C4-2B (cell line): ENCODE data around the gene MTFR1L.

Experiments used
- H3K27ac ChIP-seq: fragments of 450-650 bp; 2 replicates; pipeline ENCODE4 v1.5.1; 2017
- CTCF ChIP-seq: fragments of 450-650 bp; conservative IDR thresholded peaks from 2 replicates; pipeline ENCODE4 v1.5.1; 2017; ENCODE audit warnings: mild to moderate bottlenecking
- ZFX ChIP-seq: fragments of 450-650 bp; IDR thresholded peaks from 2 replicates; pipeline ENCODE4 v1.6.1; 2017

MTFR1L gene

DNA sequence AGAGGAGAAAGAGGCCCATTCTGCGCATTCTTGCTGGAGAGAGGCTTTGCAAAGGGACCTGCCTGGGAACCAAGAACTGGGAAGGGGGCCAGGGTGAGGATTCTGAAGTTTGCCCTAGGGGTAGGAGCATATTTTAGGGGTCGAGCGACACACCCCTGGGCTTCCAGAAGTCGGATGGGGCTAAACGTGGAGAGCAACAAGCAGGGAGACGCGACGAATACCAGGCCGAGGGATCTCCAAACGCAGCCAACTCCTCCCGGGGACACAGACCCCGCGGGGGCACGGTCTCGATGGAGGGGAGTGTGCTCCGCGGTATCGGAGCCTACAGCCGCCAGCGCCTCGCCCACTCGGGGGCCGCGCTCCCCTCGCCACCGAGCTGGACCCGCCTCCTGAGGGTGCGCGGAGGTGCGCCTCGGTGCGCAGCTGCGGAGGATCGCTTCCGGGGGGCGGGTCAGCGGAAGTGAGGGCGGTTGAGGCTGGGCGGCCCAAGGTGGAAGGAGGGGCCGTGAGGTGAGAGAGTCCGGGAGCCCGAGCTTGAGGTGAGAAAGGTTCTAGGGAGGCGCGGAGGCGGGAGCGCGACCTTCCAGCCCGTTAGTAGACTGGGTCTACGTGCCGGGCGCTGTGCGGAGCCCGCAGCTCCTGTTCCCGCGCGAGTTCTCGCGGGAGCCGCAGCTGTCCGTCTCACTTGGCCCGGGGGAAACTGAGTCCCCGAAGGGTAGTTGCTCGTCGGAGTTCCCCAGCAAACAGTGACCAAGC, at the start of gene MTFR1L:
MTFR1L (plus strand) TSS at position 464 of the 756 bp plus-strand sequence. CDS start 3,151 bp downstream, outside the sequence.
- no peak for TF ChIP-seq ZFX
- TF ChIP-seq CTCF, result no peak
- peak within 1 kb of the TSS; percentile 93 for H3K27ac ChIP-seq

GRCh38 chr1:25770541-25771220, 49.1 kb upstream of the MTFR1L start:
- TF ChIP-seq CTCF (no peak), ZFX (no peak)

DNA sequence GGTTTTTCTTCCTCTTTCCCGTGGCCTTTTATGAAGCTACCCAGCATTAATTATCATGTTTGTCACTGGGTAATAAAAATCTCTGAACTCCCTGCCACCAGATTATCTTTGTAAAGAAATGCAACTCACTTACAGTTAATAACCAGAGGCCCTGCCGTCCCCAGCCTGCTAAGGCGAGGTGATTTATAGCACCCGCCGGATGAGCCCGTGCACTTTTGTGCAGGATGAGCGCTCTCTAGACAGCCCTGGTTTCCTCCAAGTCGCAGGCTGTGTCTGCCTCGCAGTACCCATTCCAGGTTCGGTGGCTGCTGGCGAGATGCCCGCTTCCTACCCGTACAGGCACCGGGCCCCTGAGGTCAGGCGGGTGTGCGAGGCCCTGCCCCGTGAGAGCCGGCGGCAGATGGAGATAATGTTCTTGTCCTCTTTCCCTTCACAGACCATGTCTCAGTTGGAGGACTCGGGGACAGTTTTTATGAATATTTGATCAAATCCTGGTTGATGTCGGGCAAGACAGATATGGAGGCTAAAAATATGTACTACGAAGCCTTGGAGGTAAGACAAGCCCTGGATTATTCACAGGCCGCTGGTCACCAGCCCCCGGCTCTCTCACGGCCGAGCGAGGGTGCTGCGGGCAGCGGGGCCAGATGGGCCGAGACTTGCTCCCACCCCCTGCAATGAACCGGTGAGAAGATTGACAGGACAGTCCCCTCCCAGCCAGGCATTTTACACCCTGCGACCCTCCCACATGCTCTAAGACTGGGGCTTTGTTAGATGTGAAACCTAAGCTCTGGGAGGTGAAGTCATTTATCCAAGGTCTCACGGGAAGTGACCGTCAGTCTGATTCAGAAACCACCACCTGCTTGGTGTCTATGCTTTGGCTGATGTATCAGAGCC, 48.3 kb upstream of the MTFR1L start:
- TF ChIP-seq ZFX (no peak), CTCF (no peak)
- no peak overlapping the region for H3K27ac ChIP-seq

More at GRCh38 chr1:25770541-25771220, 49.1 kb upstream of the MTFR1L start:
- no peak overlapping the region for H3K27ac ChIP-seq

- no peak overlapping the region for H3K27ac ChIP-seq
- no peak for TF ChIP-seq CTCF
- no peak for TF ChIP-seq ZFX
Observed at GRCh38 chr1:25772164-25772563, 47.6 kb upstream of the MTFR1L start.

DNA sequence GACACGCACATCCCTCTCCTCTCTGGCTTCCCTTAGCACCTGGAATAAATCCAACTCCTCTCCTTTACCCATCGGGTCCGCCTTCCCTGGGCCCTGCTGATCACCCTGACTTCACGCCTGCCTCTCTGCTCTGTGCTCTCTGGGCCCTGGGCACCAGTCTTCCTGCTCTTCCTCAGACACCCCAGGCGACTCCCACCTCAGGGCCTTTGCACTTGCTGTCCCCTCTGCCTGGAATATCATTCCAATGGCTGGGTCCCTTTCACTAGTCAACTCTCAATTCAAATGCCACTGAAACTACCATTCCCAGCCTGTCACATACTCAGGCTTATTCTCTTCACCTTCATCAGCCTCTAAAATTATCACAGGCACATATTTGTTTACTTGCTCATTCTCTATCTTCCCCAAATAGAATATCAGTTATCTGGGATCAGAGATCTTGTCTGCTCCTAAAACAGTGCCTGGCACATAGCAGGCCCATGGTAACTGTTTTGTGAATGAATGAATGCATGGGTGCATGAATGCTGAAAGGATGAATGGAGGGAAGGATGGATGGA, 47.0 kb upstream of the MTFR1L start:
- TF ChIP-seq ZFX (no peak), CTCF (no peak)
- no peak overlapping the region; the same call in 1 of the 2 replicates for H3K27ac ChIP-seq

DNA sequence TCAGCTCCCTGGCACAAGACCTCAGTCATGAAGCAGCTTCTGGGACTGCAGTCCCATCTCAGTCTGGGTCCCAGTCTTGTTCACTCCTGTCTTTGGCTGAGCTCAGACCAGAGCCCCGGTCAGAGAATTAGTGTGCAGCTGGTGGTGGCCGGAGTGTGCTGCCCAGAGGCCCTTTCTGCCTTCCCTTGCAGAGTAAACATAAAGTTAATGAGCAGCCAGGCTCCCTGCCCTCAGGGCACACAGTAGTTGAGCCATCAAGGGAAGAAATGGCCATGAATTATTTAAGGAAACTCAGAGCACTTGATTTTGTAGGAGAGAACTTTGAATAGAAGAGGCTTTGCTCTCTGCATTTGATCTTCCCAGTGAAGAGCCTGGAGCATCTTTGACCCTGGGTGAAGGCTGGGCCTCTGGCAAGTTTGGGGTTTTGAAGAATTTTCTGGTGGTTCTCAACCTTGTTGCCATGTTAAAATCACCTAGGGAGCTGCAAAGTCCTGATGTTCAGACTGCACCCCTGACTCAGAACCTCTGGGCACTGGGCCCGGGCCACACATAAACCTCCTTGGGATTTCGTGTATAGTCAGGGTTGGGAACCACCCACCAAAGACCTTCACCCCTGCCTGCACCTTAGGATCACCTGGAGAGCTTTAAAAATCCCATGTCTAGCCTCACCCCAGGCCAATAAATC, 46.2 kb upstream of the MTFR1L start:
- peak overlapping the region; percentile 12; the same call in 1 of the 2 replicates for H3K27ac ChIP-seq
- TF ChIP-seq CTCF (no peak), ZFX (no peak)
